SK-N-MC (cell line): ENCODE measurements around the gene RASD1.

Experiments used
- EZH2 ChIP-seq: fragments of 200-600 bp; sonication (generic); IDR thresholded peaks from one replicate; pipeline ENCODE4 v1.6.1; 2017; ENCODE audit warnings: antibody characterized with exemption
- POLR2AphosphoS5 ChIP-seq: IDR thresholded peaks from 2 replicates; pipeline ENCODE4 v1.6.1; 2012; ENCODE audit warnings: mild to moderate bottlenecking, low read depth, low read length, borderline replicate concordance

GRCh38 chr17:17525956-17526355 lies 29.8 kb upstream of the RASD1 start:
- TF ChIP-seq POLR2AphosphoS5, result no peak
- no peak for TF ChIP-seq EZH2
